GM19463 (cell line): Measurements from ENCODE around the gene PLRG1.
"Not testable (repeated sequence)": the region's sequence is repeated elsewhere in the genome, so short reads cannot be mapped to it uniquely, and the experiment has no call there.

ENCODE experiments used
- ATAC-seq: cut with Tn5 transposase; IDR thresholded peaks from one replicate; pipeline ENCODE4 v1.9.1; 2021; ENCODE audit warnings: mild to moderate bottlenecking, moderate library complexity; ENCODE audit not compliant: unreplicated experiment

Gene PLRG1

DNA sequence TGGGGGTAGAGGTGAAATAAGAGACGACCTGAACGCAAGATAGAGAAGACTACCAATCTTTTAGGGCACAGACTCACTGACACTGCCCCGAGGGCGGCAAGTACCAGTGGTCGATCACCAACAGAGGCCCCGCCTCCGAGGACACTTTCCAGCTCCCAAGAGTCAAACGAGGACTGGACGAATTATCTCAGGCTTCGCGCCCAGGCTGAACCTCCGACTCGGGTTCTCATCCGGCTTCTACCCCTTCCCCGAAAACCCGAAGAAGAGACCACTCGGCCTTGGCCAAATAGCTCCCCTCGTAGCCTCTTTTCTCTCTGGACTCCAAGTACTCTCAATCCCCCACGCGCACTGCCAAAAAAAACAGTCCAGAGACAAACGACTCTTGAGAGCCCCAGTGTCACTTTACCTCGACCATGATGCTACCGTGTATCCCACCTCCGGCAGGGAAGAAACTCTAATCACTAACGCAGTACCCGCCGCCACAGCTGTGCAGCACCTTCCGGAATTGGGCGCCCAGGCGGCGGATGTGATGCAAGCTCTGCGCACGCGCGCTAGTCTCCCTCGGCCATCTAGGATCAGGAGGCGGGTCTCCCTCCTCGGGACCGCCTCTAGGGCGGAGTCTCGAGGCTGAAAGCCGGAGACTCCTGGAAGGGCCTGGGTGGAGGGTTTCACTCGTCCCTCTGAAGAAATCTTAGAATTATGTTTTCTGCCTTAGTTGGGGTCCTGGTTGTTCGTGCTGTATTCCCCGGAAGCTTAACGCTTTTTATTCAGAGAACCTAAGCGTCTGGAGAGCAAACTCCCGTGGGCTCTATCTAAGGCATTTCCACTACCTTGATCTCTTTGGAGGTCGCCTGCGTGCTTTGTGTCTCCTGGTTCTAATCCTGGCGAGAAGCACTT is at the start of gene PLRG1:
Gene PLRG1 (minus strand): TSS at position 507 of the 897 bp plus-strand sequence. CDS start 92 bp downstream, at position 415.
- peak; percentile 96 for ATAC-seq

GRCh38 chr4:154597798-154598774 is 47.9 kb upstream of the PLRG1 start:
- no peak for ATAC-seq

DNA sequence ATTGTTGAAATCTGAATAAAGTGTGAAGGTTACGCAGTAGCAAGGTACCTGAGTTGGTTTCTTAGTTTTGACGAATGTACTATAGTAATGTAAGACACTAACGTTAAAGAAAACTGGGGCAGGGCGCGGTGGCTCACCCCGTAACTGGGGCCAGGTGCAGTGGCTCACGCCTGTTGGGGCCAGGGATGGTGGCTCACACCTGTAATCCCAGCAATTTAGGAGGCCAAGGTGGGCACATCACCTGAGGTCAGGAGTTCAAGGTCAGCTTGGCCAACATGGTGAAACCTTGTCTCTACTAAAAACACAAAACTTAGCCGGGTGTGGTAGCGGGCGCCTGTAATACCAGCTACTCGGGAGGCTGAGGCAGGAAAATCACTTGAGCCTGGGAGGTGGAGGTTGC is 47.1 kb upstream of the PLRG1 start:
- not testable (repeated sequence) for ATAC-seq

GRCh38 chr4:154595807-154596206 is 45.6 kb upstream of the PLRG1 start:
- ATAC-seq: no peak

DNA sequence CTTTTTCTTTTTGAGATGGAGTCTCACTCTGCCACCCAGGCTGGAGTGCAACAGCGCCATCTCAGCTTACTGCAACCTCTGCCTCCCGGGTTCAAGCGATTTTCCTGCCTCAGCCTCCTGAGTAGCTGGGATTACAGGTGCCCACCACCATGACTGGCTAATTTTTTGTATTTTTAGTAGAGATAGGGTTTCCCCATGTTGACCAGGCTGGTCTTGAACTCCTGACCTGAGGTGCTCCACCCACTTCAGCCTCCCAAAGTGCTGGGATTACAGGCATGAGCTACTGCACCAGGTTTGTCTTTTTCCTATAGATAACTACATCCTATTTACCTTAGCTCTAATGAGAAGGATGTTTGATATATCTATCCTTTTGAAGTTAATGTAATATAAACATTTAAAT is 44.1 kb upstream of the PLRG1 start:
- not testable (repeated sequence) for ATAC-seq

- no peak for ATAC-seq
These were observed 43.7 kb upstream of the PLRG1 start for GRCh38 chr4:154593868-154594267.

- no peak for ATAC-seq
These were observed 41.7 kb upstream of the PLRG1 start for GRCh38 chr4:154591890-154592289.

- ATAC-seq: no peak
These were observed 40.3 kb upstream of the PLRG1 start, which contains the start of gene FGA for GRCh38 chr4:154590329-154591006. Gene FGA (minus strand): TSS chr4:154590742. CDS start chr4:154590687, 55 bp downstream.

DNA sequence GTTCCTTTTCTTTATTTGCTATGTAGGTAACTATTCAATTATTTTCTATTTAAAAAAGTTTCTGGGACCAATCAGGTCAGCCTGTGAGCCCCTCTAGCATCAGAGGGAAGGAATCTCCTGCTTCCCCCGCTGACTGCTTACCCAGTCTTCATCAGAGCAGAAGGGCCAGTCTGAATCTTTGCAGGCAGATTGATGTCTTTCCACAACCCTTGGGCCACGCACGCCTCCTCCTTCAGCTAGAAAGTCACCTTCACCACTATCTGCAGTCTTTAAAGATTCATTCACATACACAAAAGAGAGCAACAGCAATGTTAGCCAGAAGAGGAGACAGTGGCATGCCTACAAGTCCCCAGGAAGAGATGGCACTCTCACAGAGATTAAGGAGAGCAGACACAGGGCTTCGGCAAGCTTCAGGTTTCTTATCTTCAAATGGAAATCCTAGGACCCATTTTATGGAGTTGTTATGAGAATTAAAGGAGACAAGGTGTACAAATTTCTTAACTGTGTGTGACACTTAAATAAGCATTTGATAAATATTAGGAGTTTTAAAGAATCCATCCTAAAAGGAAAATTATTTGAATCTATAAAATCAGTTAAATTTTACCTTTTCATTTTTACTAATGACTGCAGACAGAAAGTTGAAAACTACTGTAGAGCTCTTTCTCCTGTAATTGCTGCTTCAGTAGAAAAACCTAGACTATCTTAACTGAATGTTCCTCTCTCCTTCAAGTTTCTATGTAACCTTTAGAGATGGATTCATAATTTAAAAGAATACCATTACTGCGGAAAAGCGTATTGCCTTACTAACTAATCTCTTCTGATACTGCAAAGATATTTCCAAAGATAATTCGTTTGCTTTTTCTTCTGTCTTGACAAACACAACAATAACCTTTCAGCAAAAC is 39.3 kb upstream of the PLRG1 start:
- ATAC-seq: no peak

DNA sequence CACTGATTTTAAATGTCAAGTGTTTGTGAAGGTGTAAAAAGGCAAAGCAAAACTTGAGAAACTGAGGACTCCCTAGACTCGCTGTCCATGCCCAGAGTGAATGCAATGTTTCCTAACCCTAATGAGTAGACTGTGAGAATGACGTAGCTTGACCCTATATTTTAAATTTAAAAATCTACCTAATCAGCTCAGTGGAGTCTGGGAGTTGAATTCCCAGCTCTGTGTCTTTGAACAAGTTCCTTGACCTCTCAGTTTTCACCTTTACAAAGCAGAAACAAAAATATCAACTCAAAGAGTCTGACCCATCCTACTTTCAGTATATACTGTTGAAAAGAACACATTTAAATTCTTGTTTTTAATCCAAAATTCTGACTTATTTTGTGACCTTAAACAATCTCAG is 38.0 kb upstream of the PLRG1 start:
- no peak for ATAC-seq

- ATAC-seq: no peak
These were observed 36.3 kb upstream of the PLRG1 start for GRCh38 chr4:154586296-154587033.

DNA sequence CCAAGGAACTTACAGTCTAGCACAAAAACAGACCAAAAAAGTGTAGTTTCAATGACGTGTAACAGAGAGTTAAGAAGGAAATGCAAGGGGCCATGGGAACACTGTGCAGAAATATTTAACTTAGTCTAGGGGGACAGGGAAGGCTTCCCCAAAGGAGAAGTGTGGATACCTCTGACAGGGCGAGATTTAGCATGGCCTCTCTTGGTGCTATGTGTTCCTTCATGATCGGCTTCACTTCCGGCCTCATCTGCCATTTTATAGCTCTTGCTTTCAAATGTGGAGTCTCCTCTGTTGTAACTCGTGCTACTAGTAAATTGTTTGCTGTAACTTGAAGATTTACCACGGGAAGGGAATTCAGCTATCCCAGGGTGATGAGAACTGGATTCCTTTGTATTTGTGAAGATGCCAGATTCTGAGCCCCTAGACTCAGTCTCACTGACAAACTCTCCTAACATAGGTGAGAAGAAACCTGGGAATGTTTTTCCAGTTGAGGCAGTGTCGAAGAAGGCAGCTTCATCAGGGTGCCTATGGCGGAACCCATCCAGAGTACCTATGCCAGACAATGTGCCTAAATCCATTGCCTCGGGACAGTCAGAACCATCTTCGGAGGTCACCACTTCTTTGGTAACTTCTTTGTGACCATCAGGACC is 35.3 kb upstream of the PLRG1 start:
- no peak for ATAC-seq

DNA sequence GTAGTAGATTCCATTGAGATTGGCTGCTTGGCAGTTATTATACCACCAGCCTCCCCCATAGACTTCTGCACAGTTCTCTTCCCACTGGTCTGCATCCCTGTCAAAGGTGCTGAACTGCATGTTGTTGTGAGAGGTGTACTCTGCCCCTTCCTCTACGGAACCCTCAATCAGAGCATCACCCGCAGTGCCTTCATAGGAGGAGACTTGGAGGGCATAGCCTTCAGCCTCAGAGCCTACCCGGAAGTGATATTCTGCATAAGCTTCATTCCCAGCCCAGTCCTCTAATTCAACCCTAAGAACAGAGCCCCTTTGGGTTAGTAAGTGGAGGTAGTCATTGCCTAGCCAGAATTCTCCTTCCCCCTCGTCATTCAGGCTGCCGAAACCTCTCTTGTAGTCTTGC is 34.1 kb upstream of the PLRG1 start:
- no peak for ATAC-seq

GRCh38 chr4:154583677-154584076 is 33.5 kb upstream of the PLRG1 start:
- no peak for ATAC-seq

DNA sequence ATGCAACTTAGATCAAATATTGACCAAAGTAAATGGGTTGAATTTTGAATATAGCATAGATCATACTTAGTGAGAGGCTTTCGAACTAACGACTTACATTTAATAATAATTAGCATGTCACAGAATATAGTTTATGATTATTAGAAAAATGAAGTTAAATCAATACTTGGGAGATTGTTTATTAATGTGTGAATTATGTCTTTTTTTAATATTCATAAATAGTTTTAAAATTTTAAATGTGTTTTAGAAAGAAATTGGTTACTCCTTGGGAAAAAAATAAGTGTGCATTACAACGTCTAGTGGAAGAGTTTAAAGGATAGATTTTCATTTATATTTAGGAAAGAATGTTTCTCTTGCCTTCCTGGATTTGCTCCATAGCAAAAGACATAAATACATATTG is 33.0 kb upstream of the PLRG1 start:
- no peak for ATAC-seq

DNA sequence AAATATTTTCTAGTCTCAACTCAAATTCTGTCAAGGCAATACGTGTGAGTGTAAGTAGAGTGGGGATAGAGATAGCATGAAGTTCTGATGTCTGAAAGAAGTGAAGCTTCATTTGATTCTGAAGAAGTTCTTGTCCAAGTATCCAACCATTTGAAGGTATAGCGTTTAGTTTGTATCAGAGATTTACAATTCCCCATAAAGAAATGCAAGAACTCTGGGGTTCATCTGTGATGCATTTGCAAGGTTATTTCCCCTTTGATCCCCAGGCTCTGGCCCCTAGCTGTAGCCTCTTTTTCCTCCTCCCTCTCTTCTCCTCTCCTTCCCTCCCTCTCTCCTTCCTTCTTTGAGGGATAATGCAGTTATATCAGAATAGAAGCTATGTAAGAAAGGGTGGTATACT is 32.5 kb upstream of the PLRG1 start:
- ATAC-seq: no peak

DNA sequence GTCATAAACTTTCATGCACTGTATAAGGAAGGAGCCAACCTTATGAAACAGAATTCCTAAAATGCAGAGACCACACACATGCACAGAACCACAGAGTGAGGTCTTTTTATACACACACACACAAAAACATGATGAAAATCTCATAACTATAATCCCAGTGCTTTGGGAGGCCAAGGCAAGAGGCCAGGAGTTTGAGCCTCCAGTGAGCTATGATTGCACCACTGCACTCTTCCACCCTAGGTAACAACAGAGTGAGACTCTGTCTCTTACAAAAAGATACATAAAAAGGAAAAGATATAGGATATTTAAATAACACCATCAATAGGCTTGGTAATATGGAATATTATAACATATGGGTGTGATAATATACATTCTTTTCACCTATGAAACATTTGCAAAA is 29.7 kb upstream of the PLRG1 start:
- no peak for ATAC-seq

GRCh38 chr4:154578919-154579318 is 28.7 kb upstream of the PLRG1 start:
- no peak for ATAC-seq

- ATAC-seq: no peak
These were observed 27.1 kb upstream of the PLRG1 start for GRCh38 chr4:154577324-154577723.
